ENCODE data around the gene PLEKHG4B.
"Not testable (repeated sequence)": the region's sequence is repeated elsewhere in the genome, so short reads cannot be mapped to it uniquely, and the experiment has no call there.

The PLEKHG4B gene

GRCh38 chr5:204966-205670 lies 113.2 kb downstream of the PLEKHG4B start:
- DNase-seq: no peak

GRCh38 chr5:206406-206805 lies 114.4 kb downstream of the PLEKHG4B start:
- no peak for DNase-seq

GRCh38 chr5:206927-207536 lies 115.1 kb downstream of the PLEKHG4B start:
- no peak for DNase-seq

- DNase-seq: no peak
Observed at GRCh38 chr5:207599-207998, 115.6 kb downstream of the PLEKHG4B start.

- no peak for DNase-seq
Observed at GRCh38 chr5:208449-209114, 116.6 kb downstream of the PLEKHG4B start.

- no peak for DNase-seq
Observed at GRCh38 chr5:213803-214395, 121.9 kb downstream of the PLEKHG4B start.

- not testable (repeated sequence) for DNase-seq
Observed at GRCh38 chr5:215256-215655, 123.3 kb downstream of the PLEKHG4B start.

GRCh38 chr5:216076-216475 lies 124.1 kb downstream of the PLEKHG4B start:
- DNase-seq: not testable (repeated sequence)

- DNase-seq: peak; percentile 97 to 98
Observed at GRCh38 chr5:217494-218456, 125.8 kb downstream of the PLEKHG4B start, which contains the start of the genes CCDC127 and SDHA. Gene CCDC127, minus strand, starts transcription at chr5:218153. Its CDS starts 1,304 bp downstream, at chr5:216849. Gene SDHA, plus strand, starts transcription at chr5:218320. Its CDS starts 36 bp downstream, at chr5:218356.

- peak in 1 of 2 donors; percentile 17 for DNase-seq
Observed at GRCh38 chr5:218457-219291, 126.7 kb downstream of the PLEKHG4B start.

- peak; percentile 13 to 20 for DNase-seq
Observed at GRCh38 chr5:219460-219863, 127.5 kb downstream of the PLEKHG4B start.

GRCh38 chr5:219991-220390 lies 128.0 kb downstream of the PLEKHG4B start:
- no peak for DNase-seq

GRCh38 chr5:222951-223715 lies 131.2 kb downstream of the PLEKHG4B start:
- not testable (repeated sequence) for DNase-seq

GRCh38 chr5:223791-224190 lies 131.8 kb downstream of the PLEKHG4B start:
- DNase-seq: no peak

- DNase-seq: no peak
Observed at GRCh38 chr5:225334-225733, 133.4 kb downstream of the PLEKHG4B start.

GRCh38 chr5:227375-227774 lies 135.4 kb downstream of the PLEKHG4B start:
- not testable (repeated sequence) for DNase-seq

- DNase-seq: no peak
Observed at GRCh38 chr5:228886-229285, 136.9 kb downstream of the PLEKHG4B start.

GRCh38 chr5:230711-231110 lies 138.7 kb downstream of the PLEKHG4B start:
- DNase-seq: no peak

GRCh38 chr5:231661-232060 lies 139.7 kb downstream of the PLEKHG4B start:
- no peak for DNase-seq

- not testable (repeated sequence) for DNase-seq
Observed at GRCh38 chr5:233426-233825, 141.5 kb downstream of the PLEKHG4B start.
